OCI-LY7 (cell line): Measurements from ENCODE around the gene HS2ST1. TPM values are rescaled to one million over a fixed set of nuclear protein-coding genes. Genes with fewer than 3 reads are reported as not detected.
"Not testable (repeated sequence)": the region's sequence is repeated elsewhere in the genome, so short reads cannot be mapped to it uniquely, and the experiment has no call there.

Experiments used
- BruUV-seq: library from RNA; stranded (reverse); fragments of 400-500 nt; replicated peaks from 2 replicates; lab custom pipeline; 2021; lab: Mats Ljungman, UMichigan
- CTCF ChIA-PET: fragments of 300-600 bp; sonication (Branson Sonifier 250); formaldehyde crosslinking; loops from one replicate; lab custom pipeline; 2022; ENCODE audit warnings: antibody characterized with exemption; ENCODE audit not compliant: unreplicated experiment; lab: Charles Lee
- POLR2A ChIA-PET: fragments of 300-600 bp; sonication (Branson Sonifier 250); formaldehyde crosslinking; loops from one replicate; lab custom pipeline; 2022; ENCODE audit warnings: antibody characterized with exemption; lab: Charles Lee
- DNase-seq: peaks from one replicate; pipeline ENCODE4 v3.0.0-alpha.2; 2015; ENCODE audit warnings: low spot score
- H2AFZ ChIP-seq: fragments of 200-600 bp; sonication (generic), shearing (Covaris generic); 2 replicates; pipeline ENCODE4 v1.6.1; 2014; ENCODE audit warnings: mild to moderate bottlenecking, antibody characterized with exemption, low read length, moderate library complexity
- H3K27ac ChIP-seq: fragments of 200-600 bp; sonication (generic); 2 replicates; pipeline ENCODE4 v1.5.1; 2014; ENCODE audit warnings: mixed run types, low read depth, mild to moderate bottlenecking, moderate library complexity, low read length, inconsistent platforms; ENCODE audit not compliant: poor library complexity, severe bottlenecking
- H3K36me3 ChIP-seq: fragments of 200-600 bp; sonication (generic); 2 replicates; pipeline ENCODE4 v1.6.1; 2014; ENCODE audit warnings: mild to moderate bottlenecking, antibody characterized with exemption, low read length, moderate library complexity, mixed read lengths; ENCODE audit not compliant: insufficient read depth
- H3K4me1 ChIP-seq: fragments of 200-600 bp; sonication (generic); 2 replicates; pipeline ENCODE4 v1.5.1; 2014; ENCODE audit warnings: mild to moderate bottlenecking, low read length; ENCODE audit not compliant: insufficient read depth, poor library complexity, severe bottlenecking
- H3K4me2 ChIP-seq: fragments of 200-600 bp; sonication (generic); 2 replicates; pipeline ENCODE4 v1.6.1; 2014; ENCODE audit warnings: mild to moderate bottlenecking, low read length
- H3K4me3 ChIP-seq: fragments of 200-600 bp; sonication (generic); 2 replicates; pipeline ENCODE4 v1.5.1; 2014; ENCODE audit warnings: mild to moderate bottlenecking, low read depth, low read length; ENCODE audit not compliant: poor library complexity, severe bottlenecking
- H3K79me2 ChIP-seq: fragments of 200-600 bp; sonication (generic); 2 replicates; pipeline ENCODE4 v1.6.1; 2016; ENCODE audit warnings: low read depth, mild to moderate bottlenecking, low read length, moderate library complexity, mixed read lengths; ENCODE audit not compliant: insufficient read depth
- H3K9me2 ChIP-seq: fragments of 200-600 bp; sonication (generic); 2 replicates; pipeline ENCODE4 v1.6.1; 2016; ENCODE audit warnings: mild to moderate bottlenecking, low read length, mixed read lengths; ENCODE audit not compliant: insufficient read depth
- H3K9me3 ChIP-seq: fragments of 200-600 bp; sonication (generic); 2 replicates; pipeline ENCODE4 v1.6.1; 2014; ENCODE audit warnings: mild to moderate bottlenecking, mixed run types, low read length, mixed read lengths
- H4K20me1 ChIP-seq: fragments of 200-600 bp; sonication (generic); 2 replicates; pipeline ENCODE4 v1.6.1; 2014; ENCODE audit warnings: mild to moderate bottlenecking, antibody characterized with exemption, low read length, moderate library complexity, mixed read lengths; ENCODE audit not compliant: insufficient read depth
- CTCF ChIP-seq: fragments of 200-600 bp; sonication (generic); conservative IDR thresholded peaks from 2 replicates; pipeline ENCODE4 v1.5.1; 2014; ENCODE audit warnings: mild to moderate bottlenecking, antibody characterized with exemption, low read length, moderate library complexity, mixed read lengths
- EZH2phosphoT487 ChIP-seq: fragments of 200-600 bp; sonication (generic); IDR thresholded peaks from 2 replicates; pipeline ENCODE4 v1.6.1; 2018; ENCODE audit warnings: low read depth, borderline replicate concordance, mild to moderate bottlenecking, mixed run types, antibody characterized with exemption, low read length, moderate library complexity, mixed read lengths
- intact Hi-C: fragments of 100-400 bp; cut with micrococcal nuclease; formaldehyde crosslinking; loops from one replicate; pipeline ENCODE4 v1.10.0; 2022; ENCODE audit not compliant: unreplicated experiment
- total RNA-seq, 2 experiments: library from RNA; depleted of rRNA in 1 of 2; stranded (reverse); fragments of >200 nt in 1 of 2; shearing (Covaris generic) in 1 of 2; gene quantifications; 2 replicates each; pipeline ENCODE4 v1.2.3, GENCODE V29; 2014 to 2022

The HS2ST1 gene
- total RNA-seq, 2 experiments from 2014 or later: 20.9 to 63.7 TPM

GRCh38 chr1:87024936-87025540 lies 110.6 kb downstream of the HS2ST1 start:
- ChIA-PET POLR2A (no interaction called here), CTCF (no interaction called here)
- no peak for TF ChIP-seq EZH2phosphoT487
- TF ChIP-seq CTCF: peak; percentile 73
- Histone ChIP-seq H3K79me2 (peaks cover 99% of the 10 kb centered on the region), H3K9me2 (no peaks in the 10 kb centered on the region), H3K4me1 (peaks cover 35% of the 10 kb centered on the region), H3K36me3 (peaks cover 52% of the 10 kb centered on the region), H4K20me1 (no peaks in the 10 kb centered on the region), H2AFZ (no peak overlapping the region), H3K27ac (peak overlapping the region; percentile 54), H3K4me2 (peak overlapping the region; percentile 37), H3K9me3 (peaks cover 32% of the 10 kb centered on the region; the same call in 1 of the 2 replicates), H3K4me3 (no peak overlapping the region)
- BruUV-seq: no TSS peak
- intact Hi-C loops: no loop called here
- peak; percentile 53 for DNase-seq

- peaks cover 98% of the 10 kb centered on the region for H3K79me2 ChIP-seq
- CTCF ChIA-PET, intact Hi-C loops: not testable (repeated sequence)
Measured at GRCh38 chr1:87027561-87027960, 113.1 kb downstream of the HS2ST1 start.

DNA sequence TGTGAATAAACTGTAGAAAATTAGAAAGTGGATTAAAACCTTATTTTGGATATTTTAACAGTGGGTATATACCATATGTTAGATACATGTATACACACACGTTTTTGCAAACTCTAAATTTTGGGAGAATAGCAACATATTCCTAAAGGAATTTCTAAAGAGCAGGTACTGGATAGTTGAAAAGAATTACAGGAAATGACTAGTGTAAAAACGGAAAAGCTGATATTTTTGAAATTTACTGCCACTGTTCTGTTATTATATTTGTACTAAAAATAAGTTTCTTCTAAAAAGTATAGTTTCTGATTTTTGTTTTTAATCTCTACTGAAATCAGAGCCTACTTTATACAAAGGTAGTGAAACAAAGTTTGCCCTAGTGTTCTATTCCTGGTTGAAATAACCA lies 114.1 kb downstream of the HS2ST1 start:
- no peaks in the 10 kb centered on the region for H4K20me1 ChIP-seq
- no peak overlapping the region for H2AFZ ChIP-seq
- POLR2A ChIA-PET: no interaction called here
- peaks cover 47% of the 10 kb centered on the region for H3K36me3 ChIP-seq
- no peaks in the 10 kb centered on the region for H3K9me2 ChIP-seq
- no peak for DNase-seq
- CTCF ChIA-PET: no interaction called here
- BruUV-seq: no TSS peak
- H3K27ac ChIP-seq: no peak overlapping the region
- peaks cover 98% of the 10 kb centered on the region for H3K79me2 ChIP-seq
- H3K4me2 ChIP-seq: no peak overlapping the region
- peaks cover 35% of the 10 kb centered on the region for H3K4me1 ChIP-seq
- H3K9me3 ChIP-seq: peaks cover 37% of the 10 kb centered on the region; the same call in 1 of the 2 replicates
- no peak for TF ChIP-seq CTCF
- TF ChIP-seq EZH2phosphoT487: no peak
- no peak overlapping the region for H3K4me3 ChIP-seq
- intact Hi-C loops: no loop called here

More at GRCh38 chr1:87027561-87027960, 113.1 kb downstream of the HS2ST1 start:
- H3K27ac ChIP-seq, H3K4me3 ChIP-seq, POLR2A ChIA-PET, H3K4me2 ChIP-seq, H4K20me1 ChIP-seq, H3K9me2 ChIP-seq, H2AFZ ChIP-seq, BruUV-seq, DNase-seq: not testable (repeated sequence)
- H3K4me1 ChIP-seq: peaks cover 35% of the 10 kb centered on the region
- H3K36me3 ChIP-seq: peaks cover 45% of the 10 kb centered on the region
- H3K9me3 ChIP-seq: peaks cover 37% of the 10 kb centered on the region; the same call in 1 of the 2 replicates
